ENCODE data around the gene SLC9A7. TPM values are rescaled to one million over a fixed set of nuclear protein-coding genes. Genes with fewer than 3 reads are reported as not detected.

The SLC9A7 gene
- total RNA-seq, 2 experiments from 2014 or later, result 16.9 to 17.0 TPM

GRCh38 chrX:46567388-46567787, 191.5 kb downstream of the SLC9A7 start:
- Mint-ChIP-seq H3K9me3 (no peaks in the 10 kb centered on the region), H3K4me1 (ENCODE audit: low read depth) (peaks cover 17% of the 10 kb centered on the region), H3K27me3 (no peaks in the 10 kb centered on the region), H3K4me3 (no peak overlapping the region), H3K36me3 (ENCODE audit: low read depth) (peaks cover 2% of the 10 kb centered on the region), H3K27ac (no peak overlapping the region)
- intact Hi-C loops (cut with micrococcal nuclease), result no loop called here
- TF ChIP-seq CTCF (IDR thresholded peaks at IDR 0.05), result no peak
- no peak for DNase-seq
- CTCF ChIA-PET, result interaction anchor here (0.9 kb wide), 1 partner anchor 13 kb away, joined by 3 read pairs; no protein-coding TSS in a partner anchor
- POLR2A ChIA-PET, result interaction anchor here (0.8 kb wide), 1 partner anchor 29 kb away, joined by 3 read pairs; no protein-coding TSS in a partner anchor
- ATAC-seq, result no peak

- no peak for TF ChIP-seq CTCF (IDR thresholded peaks at IDR 0.05)
- H3K27me3 Mint-ChIP-seq, result no peaks in the 10 kb centered on the region
- no peak overlapping the region for H3K27ac Mint-ChIP-seq
- H3K36me3 Mint-ChIP-seq (ENCODE audit: low read depth), result peaks cover 3% of the 10 kb centered on the region
- POLR2A ChIA-PET, result no interaction called here
- ATAC-seq (peak; percentile 90), DNase-seq (peak; percentile 48)
- no peaks in the 10 kb centered on the region for H3K9me3 Mint-ChIP-seq
- CTCF ChIA-PET, result interaction anchor here (1.0 kb wide), 1 partner anchor 10 kb away, joined by 3 read pairs; no protein-coding TSS in a partner anchor
- no peak overlapping the region for H3K4me3 Mint-ChIP-seq
- peaks cover 14% of the 10 kb centered on the region for H3K4me1 Mint-ChIP-seq (ENCODE audit: low read depth)
- intact Hi-C loops (cut with micrococcal nuclease), result no loop called here
Measured at GRCh38 chrX:46561824-46562657, 196.9 kb downstream of the SLC9A7 start.

GRCh38 chrX:46559062-46559461, 199.9 kb downstream of the SLC9A7 start:
- Mint-ChIP-seq H3K36me3 (ENCODE audit: low read depth) (peaks cover 3% of the 10 kb centered on the region), H3K4me3 (no peak overlapping the region), H3K27me3 (no peaks in the 10 kb centered on the region), H3K4me1 (ENCODE audit: low read depth) (peaks cover 14% of the 10 kb centered on the region), H3K27ac (no peak overlapping the region), H3K9me3 (no peaks in the 10 kb centered on the region)
- intact Hi-C loops (cut with micrococcal nuclease), result no loop called here
- POLR2A ChIA-PET, result no interaction called here
- no peak for DNase-seq
- no peak for TF ChIP-seq CTCF (IDR thresholded peaks at IDR 0.05)
- no peak for ATAC-seq
- CTCF ChIA-PET, result no interaction called here

GRCh38 chrX:46554942-46555341, 204.0 kb downstream of the SLC9A7 start:
- ChIA-PET POLR2A (no interaction called here), CTCF (interaction anchor here (0.9 to 2.3 kb wide), 3 partner anchors 12 to 236 kb away, joined by 3 to 7 read pairs (median 3); no protein-coding TSS in a partner anchor)
- Mint-ChIP-seq H3K4me3 (no peak overlapping the region), H3K4me1 (ENCODE audit: low read depth) (no peaks in the 10 kb centered on the region), H3K9me3 (no peaks in the 10 kb centered on the region), H3K27ac (no peak overlapping the region), H3K27me3 (no peaks in the 10 kb centered on the region), H3K36me3 (ENCODE audit: low read depth) (peaks cover 1% of the 10 kb centered on the region)
- intact Hi-C loops (cut with micrococcal nuclease), result no loop called here
- DNase-seq (no peak), ATAC-seq (no peak)
- no peak for TF ChIP-seq CTCF (IDR thresholded peaks at IDR 0.05)

GRCh38 chrX:46553935-46554334, 205.0 kb downstream of the SLC9A7 start:
- Mint-ChIP-seq H3K9me3 (no peaks in the 10 kb centered on the region), H3K4me3 (no peak overlapping the region), H3K27me3 (no peaks in the 10 kb centered on the region), H3K36me3 (ENCODE audit: low read depth) (peaks cover 4% of the 10 kb centered on the region), H3K4me1 (ENCODE audit: low read depth) (peaks cover 1% of the 10 kb centered on the region), H3K27ac (no peak overlapping the region)
- ChIA-PET CTCF (interaction anchor here (1.2 to 2.3 kb wide), 2 partner anchors 13 to 88 kb away, joined by 3 to 7 read pairs; no protein-coding TSS in a partner anchor), POLR2A (no interaction called here)
- DNase-seq (no peak), ATAC-seq (no peak)
- TF ChIP-seq CTCF (IDR thresholded peaks at IDR 0.05), result no peak
- intact Hi-C loops (cut with micrococcal nuclease), result no loop called here

Data from activated CD8-positive, alpha-beta T cell treated with anti-CD3 and anti-CD28 coated beads for 36 hours (primary cell).